H9 (cell line): ENCODE results near the gene CHMP4B. TPM values are rescaled to one million over a fixed set of nuclear protein-coding genes. Genes with fewer than 3 reads are reported as not detected.

Experiments used
- DNase-seq: peaks from one replicate; pipeline ENCODE4 v3.0.0-alpha.2; 2017
- H2AFZ ChIP-seq: one replicate; pipeline ENCODE4 v1.6.1; 2013; ENCODE audit warnings: mild to moderate bottlenecking, low read length, control low read depth, moderate library complexity
- H2AK5ac ChIP-seq: 2 replicates; pipeline ENCODE4 v1.6.1; 2013; ENCODE audit warnings: low read length, control low read depth, mixed read lengths; ENCODE audit not compliant: insufficient read length
- H2BK120ac ChIP-seq: one replicate; pipeline ENCODE4 v1.6.1; 2013; ENCODE audit warnings: low read depth, mild to moderate bottlenecking, low read length, control low read depth, inconsistent platforms; ENCODE audit not compliant: poor library complexity, severe bottlenecking
- H2BK12ac ChIP-seq: 2 replicates; pipeline ENCODE4 v1.6.1; 2013; ENCODE audit warnings: low read length, control low read depth, mixed read lengths, low read depth; ENCODE audit not compliant: insufficient read length
- H2BK15ac ChIP-seq: 2 replicates; pipeline ENCODE4 v1.6.1; 2013; ENCODE audit warnings: low read depth, low read length, control low read depth
- H2BK20ac ChIP-seq: one replicate; pipeline ENCODE4 v1.6.1; 2013; ENCODE audit warnings: low read depth, mild to moderate bottlenecking, low read length, control low read depth, inconsistent platforms; ENCODE audit not compliant: poor library complexity, severe bottlenecking
- H2BK5ac ChIP-seq: 2 replicates; pipeline ENCODE4 v1.6.1; 2013; ENCODE audit warnings: low read length, control low read depth, mixed read lengths; ENCODE audit not compliant: insufficient read length
- H3K14ac ChIP-seq: 2 replicates; pipeline ENCODE4 v1.6.1; 2013; ENCODE audit warnings: low read length, control low read depth; ENCODE audit not compliant: insufficient read depth
- H3K18ac ChIP-seq: 2 replicates; pipeline ENCODE4 v1.6.1; 2013; ENCODE audit warnings: low read depth, mild to moderate bottlenecking, mixed read lengths, low read length, control low read depth; ENCODE audit not compliant: insufficient read length
- H3K23ac ChIP-seq: 2 replicates; pipeline ENCODE4 v1.6.1; 2013; ENCODE audit warnings: low read length, control low read depth, mixed read lengths, low read depth; ENCODE audit not compliant: insufficient read length
- H3K23me2 ChIP-seq: 2 replicates; pipeline ENCODE4 v1.6.1; 2013; ENCODE audit warnings: low read depth, mild to moderate bottlenecking, mixed read lengths, low read length, control low read depth; ENCODE audit not compliant: insufficient read length, poor library complexity, severe bottlenecking
- H3K27ac ChIP-seq: 2 replicates; pipeline ENCODE4 v1.5.1; 2013; ENCODE audit warnings: low read length, control low read depth, mixed read lengths, low read depth; ENCODE audit not compliant: insufficient read length
- H3K27me3 ChIP-seq: 2 replicates; pipeline ENCODE4 v1.6.1; 2013; ENCODE audit warnings: low read length, control low read depth, inconsistent platforms; ENCODE audit not compliant: insufficient read depth
- H3K4ac ChIP-seq: 2 replicates; pipeline ENCODE4 v1.6.1; 2013; ENCODE audit warnings: low read depth, mild to moderate bottlenecking, control low read depth, inconsistent platforms, low read length, moderate library complexity
- H3K4me1 ChIP-seq: 2 replicates; pipeline ENCODE4 v1.6.1; 2013; ENCODE audit warnings: low read length, control low read depth, inconsistent platforms; ENCODE audit not compliant: insufficient read depth
- H3K4me2 ChIP-seq: 2 replicates; pipeline ENCODE4 v1.6.1; 2013; ENCODE audit warnings: low read length, control low read depth, mixed read lengths; ENCODE audit not compliant: insufficient read length, insufficient read depth
- H3K56ac ChIP-seq: 2 replicates; pipeline ENCODE4 v1.6.1; 2013; ENCODE audit warnings: low read depth, mild to moderate bottlenecking, mixed read lengths, low read length, control low read depth; ENCODE audit not compliant: insufficient read length
- H3K79me1 ChIP-seq: 2 replicates; pipeline ENCODE4 v1.6.1; 2013; ENCODE audit warnings: low read depth, mild to moderate bottlenecking, moderate library complexity, low read length, control low read depth, inconsistent platforms; ENCODE audit not compliant: insufficient read depth, poor library complexity, severe bottlenecking
- H3K79me2 ChIP-seq: 2 replicates; pipeline ENCODE4 v1.6.1; 2013; ENCODE audit warnings: low read length, control low read depth, inconsistent platforms; ENCODE audit not compliant: insufficient read depth
- H3K9ac ChIP-seq: 2 replicates; pipeline ENCODE4 v1.6.1; 2013; ENCODE audit warnings: low read length, control low read depth, mixed read lengths; ENCODE audit not compliant: insufficient read length; ENCODE audit errors: extremely low read depth
- H3K9me3 ChIP-seq: one replicate; pipeline ENCODE4 v1.6.1; 2013; ENCODE audit warnings: low read depth, low read length, inconsistent platforms; ENCODE audit not compliant: control insufficient read depth
- H3T11ph ChIP-seq: one replicate; pipeline ENCODE4 v1.6.1; 2013; ENCODE audit warnings: mild to moderate bottlenecking, low read length, control low read depth, inconsistent platforms
- H4K20me1 ChIP-seq: one replicate; pipeline ENCODE4 v1.6.1; 2013; ENCODE audit not compliant: control insufficient read depth, insufficient read length, insufficient read depth
- H4K5ac ChIP-seq: 2 replicates; pipeline ENCODE4 v1.6.1; 2013; ENCODE audit warnings: low read depth, mild to moderate bottlenecking, mixed read lengths, low read length, control low read depth; ENCODE audit not compliant: insufficient read length
- H4K8ac ChIP-seq: replicated peaks from 2 replicates; pipeline ENCODE4 v1.6.1; 2013; ENCODE audit warnings: low read length, control low read depth, mixed read lengths, low read depth; ENCODE audit not compliant: insufficient read length
- H4K91ac ChIP-seq: 2 replicates; pipeline ENCODE4 v1.6.1; 2013; ENCODE audit warnings: low read depth, mild to moderate bottlenecking, moderate library complexity, mixed read lengths, low read length, control low read depth; ENCODE audit not compliant: insufficient read length
- H3K27ac Mint-ChIP-seq, 3 experiments: 2 replicates in 2 of 3; 3 replicates in 1 of 3; pipeline ENCODE4 v1.8.0; 2020 to 2021; ENCODE audit warnings: mixed read lengths in 3 of 3, mild to moderate bottlenecking in 1 of 3, moderate library complexity in 1 of 3
- H3K27me3 Mint-ChIP-seq: 2 replicates; pipeline ENCODE4 v1.8.0; 2021; ENCODE audit warnings: low read depth, mild to moderate bottlenecking, moderate library complexity, mixed read lengths
- H3K36me3 Mint-ChIP-seq, 3 experiments: 2 replicates in 2 of 3; 3 replicates in 1 of 3; pipeline ENCODE4 v1.8.0; 2020 to 2021; ENCODE audit warnings: low read depth in 3 of 3, mixed read lengths in 3 of 3; ENCODE audit not compliant: insufficient read depth in 1 of 3
- H3K4me1 Mint-ChIP-seq, 2 experiments: 2 replicates each; pipeline ENCODE4 v1.8.0; 2020; ENCODE audit warnings: mixed read lengths in 2 of 2
- H3K4me3 Mint-ChIP-seq, 2 experiments: 2 replicates in 1 of 2; 3 replicates in 1 of 2; pipeline ENCODE4 v1.8.0; 2020 to 2021; ENCODE audit warnings: mild to moderate bottlenecking in 2 of 2, mixed read lengths in 2 of 2, moderate library complexity in 1 of 2
- H3K9me3 Mint-ChIP-seq, 2 experiments: 2 replicates in 1 of 2; 3 replicates in 1 of 2; pipeline ENCODE4 v1.8.0; 2020; ENCODE audit warnings: mild to moderate bottlenecking in 2 of 2, mixed read lengths in 2 of 2, moderate library complexity in 1 of 2
- CTCF ChIP-seq: fragments of 200-600 bp; sonication (generic); conservative IDR thresholded peaks from 3 replicates; pipeline ENCODE4 v1.8.0; 2021; ENCODE audit warnings: antibody characterized with exemption, mild to moderate bottlenecking
- WGBS: extraction: QIAGEN DNeasy Blood & Tissue Kit; methylation state at CpG from one replicate; pipeline ENCODE4 v1.1.7; 2013; ENCODE audit warnings: missing lambda C conversion rate, low lambda C conversion rate, mixed read lengths; ENCODE audit not compliant: insufficient read length; ENCODE audit errors: extremely low coverage; 5-methylcytosine and 5-hydroxymethylcytosine counted together
- total RNA-seq: library from RNA; stranded (reverse); gene quantifications from 2 replicates; pipeline ENCODE4 v1.2.1, GENCODE V29; 2021

CHMP4B gene
- total RNA-seq, 1 experiment from 2014 or later: 94.9 TPM

- no peak for DNase-seq
- Histone ChIP-seq H3K56ac (no peak overlapping the region), H4K5ac (no peak overlapping the region), H3K23me2 (no peaks in the 10 kb centered on the region), H3K4ac (no peak overlapping the region), H2AK5ac (no peak overlapping the region), H3K27me3 (no peaks in the 10 kb centered on the region), H3K4me2 (no peak overlapping the region), H3K9ac (no peak overlapping the region), H3K79me2 (no peaks in the 10 kb centered on the region; the same call in 1 of the 2 replicates), H3K4me1 (peaks cover 14% of the 10 kb centered on the region; the same call in 1 of the 2 replicates), H3K9me3 (no peaks in the 10 kb centered on the region), H2AFZ (no peak overlapping the region), H4K20me1 (peaks cover 2% of the 10 kb centered on the region), H3K79me1 (no peaks in the 10 kb centered on the region), H2BK20ac (no peak overlapping the region), H3T11ph (no peak overlapping the region), H4K8ac (no peak overlapping the region), H2BK120ac (no peak overlapping the region), H3K14ac (no peak overlapping the region), H2BK5ac (no peak overlapping the region), H4K91ac (no peak overlapping the region), H3K18ac (no peak overlapping the region), H2BK12ac (no peak overlapping the region), H3K27ac (no peak overlapping the region), H2BK15ac (no peak overlapping the region), H3K23ac (no peak overlapping the region)
- no peak for TF ChIP-seq CTCF
- Mint-ChIP-seq H3K4me1 (peaks cover 31% of the 10 kb centered on the region in 2 experiments), H3K36me3 (peaks cover 9 to 46% (median 32%) of the 10 kb centered on the region in 3 experiments; a peak in 6 of 7 replicates), H3K27ac (no peak overlapping the region), H3K4me3 (no peak overlapping the region), H3K27me3 (no peaks in the 10 kb centered on the region), H3K9me3 (no peaks in the 10 kb centered on the region)
- WGBS: no CpG with 5 or more reads among the region's 19 CpGs
These were observed 37.2 kb downstream of the CHMP4B start for GRCh38 chr20:33848391-33848790.
